ENCODE measurements around the gene CCDC70.
"Not testable (repeated sequence)": the region's sequence is repeated elsewhere in the genome, so short reads cannot be mapped to it uniquely, and the experiment has no call there.

The CCDC70 gene

GRCh38 chr13:51865838-51866237 lies 4.1 kb downstream of the CCDC70 start:
- no peak for DNase-seq

GRCh38 chr13:51867062-51867461 lies 5.3 kb downstream of the CCDC70 start:
- no peak for DNase-seq

GRCh38 chr13:51869916-51870315 lies 8.1 kb downstream of the CCDC70 start:
- no peak for DNase-seq

GRCh38 chr13:51870616-51871015 lies 8.8 kb downstream of the CCDC70 start:
- no peak for DNase-seq

- DNase-seq, result no peak
Observed at GRCh38 chr13:51873117-51873798, 11.5 kb downstream of the CCDC70 start.

- no peak for DNase-seq
Observed at GRCh38 chr13:51873837-51874236, 12.1 kb downstream of the CCDC70 start.

- DNase-seq, result no peak
Observed at GRCh38 chr13:51874651-51875050, 12.9 kb downstream of the CCDC70 start.

- DNase-seq, result no peak
Observed at GRCh38 chr13:51879133-51879532, 17.4 kb downstream of the CCDC70 start.

- no peak for DNase-seq
Observed at GRCh38 chr13:51881296-51881695, 19.5 kb downstream of the CCDC70 start.

GRCh38 chr13:51882570-51883225 lies 20.9 kb downstream of the CCDC70 start:
- no peak for DNase-seq

GRCh38 chr13:51883226-51883600 lies 21.4 kb downstream of the CCDC70 start:
- DNase-seq, result no peak

- no peak for DNase-seq
Observed at GRCh38 chr13:51885651-51886050, 23.9 kb downstream of the CCDC70 start.

- DNase-seq, result no peak
Observed at GRCh38 chr13:51887468-51887867, 25.7 kb downstream of the CCDC70 start.

- no peak for DNase-seq
Observed at GRCh38 chr13:51892657-51893056, 30.9 kb downstream of the CCDC70 start.

GRCh38 chr13:51894239-51894638 lies 32.5 kb downstream of the CCDC70 start:
- DNase-seq, result no peak

GRCh38 chr13:51895906-51896888 lies 34.4 kb downstream of the CCDC70 start:
- DNase-seq, result peak; percentile 48

GRCh38 chr13:51900471-51900870 lies 38.7 kb downstream of the CCDC70 start:
- no peak for DNase-seq

- no peak for DNase-seq
Observed at GRCh38 chr13:51902776-51903175, 41.0 kb downstream of the CCDC70 start.

GRCh38 chr13:51905787-51906186 lies 44.0 kb downstream of the CCDC70 start:
- DNase-seq, result no peak

GRCh38 chr13:51906581-51906980 lies 44.8 kb downstream of the CCDC70 start:
- no peak for DNase-seq

- DNase-seq, result no peak
Observed at GRCh38 chr13:51907040-51907732, 45.4 kb downstream of the CCDC70 start.

- not testable (repeated sequence) for DNase-seq
Observed at GRCh38 chr13:51909265-51909664, 47.5 kb downstream of the CCDC70 start.

- DNase-seq, result no peak
Observed at GRCh38 chr13:51910508-51910907, 48.7 kb downstream of the CCDC70 start.

All from activated naive CD4-positive, alpha-beta T cell treated with Interleukin-2 at 50 U/mL for 16 hours (primary cell).